Measurements from ENCODE around the gene ZNF414.

GRCh38 chr19:8475005-8475404 is 39.0 kb downstream of the ZNF414 start:
- TF ChIP-seq CTCF (IDR thresholded peaks at IDR 0.05): no peak
- TF ChIP-seq POLR2AphosphoS5 (IDR thresholded peaks at IDR 0.05): no peak
- TF ChIP-seq POLR2A (IDR thresholded peaks at IDR 0.05): no peak
